ENCODE measurements around the gene HOXB9.

Gene HOXB9

DNA sequence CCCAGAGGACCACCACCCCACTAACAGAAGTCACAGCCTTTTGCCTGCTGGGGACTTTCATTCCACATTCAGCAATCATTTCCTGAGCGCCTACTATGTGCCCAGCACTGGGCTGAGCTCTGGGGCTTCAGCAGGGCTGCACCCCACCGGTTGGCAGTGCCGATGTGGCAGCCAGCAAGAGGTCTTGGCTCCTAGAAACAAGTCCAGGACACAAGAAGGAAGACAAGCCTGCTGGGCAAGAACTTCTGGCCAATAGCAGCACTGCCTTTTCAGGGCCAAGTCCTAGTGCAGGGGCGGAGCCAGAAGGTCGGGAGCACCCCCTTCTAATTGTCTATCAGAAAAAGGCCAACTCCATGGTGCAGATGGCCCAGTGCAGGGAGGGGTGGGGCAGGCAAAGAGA, 13.0 kb upstream of the HOXB9 start:
- no peak for DNase-seq

DNA sequence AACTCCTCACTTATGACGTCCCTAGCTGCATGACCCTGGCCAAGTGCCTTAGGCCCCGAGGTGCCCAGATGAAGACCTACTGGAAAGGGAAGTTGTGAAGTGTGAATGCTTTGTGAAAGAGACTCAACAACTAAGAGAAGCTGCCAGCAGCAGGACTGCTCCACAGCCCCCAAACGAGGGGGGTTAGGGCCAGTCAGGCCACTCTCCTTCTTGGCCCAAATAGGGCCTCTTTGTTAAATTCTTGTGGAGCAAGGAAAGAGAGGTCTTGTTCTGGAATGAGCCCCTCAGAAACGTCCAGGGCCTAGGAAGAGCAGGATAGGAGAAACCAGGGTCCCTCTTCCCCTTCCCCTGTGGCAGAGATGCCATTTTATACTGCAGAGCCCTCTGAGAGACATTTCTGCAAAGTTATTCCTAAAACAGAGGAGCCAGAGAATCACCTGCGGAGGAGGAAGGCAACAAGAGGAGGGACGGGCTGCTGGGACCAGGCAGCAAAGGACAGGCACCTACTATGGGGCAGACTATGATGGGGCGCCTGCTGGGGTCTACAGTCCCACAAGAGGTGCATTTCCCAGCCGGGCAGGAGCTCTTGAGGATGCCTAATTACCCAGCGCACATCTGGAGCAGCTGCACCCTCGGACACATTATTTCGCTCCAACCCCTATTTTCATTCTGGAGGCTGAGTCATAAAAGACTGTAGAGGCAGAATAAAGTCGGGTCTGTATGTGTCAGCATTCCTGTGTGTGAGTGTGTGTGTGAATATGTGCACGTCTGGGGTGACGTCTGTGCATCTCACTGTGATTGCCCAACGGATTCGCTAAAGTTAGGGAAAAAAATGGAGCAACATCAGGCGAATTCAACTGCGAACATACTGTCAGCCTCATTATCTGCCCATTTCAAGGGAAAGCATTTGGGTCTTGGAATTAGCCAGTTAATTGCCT, 11.4 kb upstream of the HOXB9 start:
- no peak for DNase-seq

DNA sequence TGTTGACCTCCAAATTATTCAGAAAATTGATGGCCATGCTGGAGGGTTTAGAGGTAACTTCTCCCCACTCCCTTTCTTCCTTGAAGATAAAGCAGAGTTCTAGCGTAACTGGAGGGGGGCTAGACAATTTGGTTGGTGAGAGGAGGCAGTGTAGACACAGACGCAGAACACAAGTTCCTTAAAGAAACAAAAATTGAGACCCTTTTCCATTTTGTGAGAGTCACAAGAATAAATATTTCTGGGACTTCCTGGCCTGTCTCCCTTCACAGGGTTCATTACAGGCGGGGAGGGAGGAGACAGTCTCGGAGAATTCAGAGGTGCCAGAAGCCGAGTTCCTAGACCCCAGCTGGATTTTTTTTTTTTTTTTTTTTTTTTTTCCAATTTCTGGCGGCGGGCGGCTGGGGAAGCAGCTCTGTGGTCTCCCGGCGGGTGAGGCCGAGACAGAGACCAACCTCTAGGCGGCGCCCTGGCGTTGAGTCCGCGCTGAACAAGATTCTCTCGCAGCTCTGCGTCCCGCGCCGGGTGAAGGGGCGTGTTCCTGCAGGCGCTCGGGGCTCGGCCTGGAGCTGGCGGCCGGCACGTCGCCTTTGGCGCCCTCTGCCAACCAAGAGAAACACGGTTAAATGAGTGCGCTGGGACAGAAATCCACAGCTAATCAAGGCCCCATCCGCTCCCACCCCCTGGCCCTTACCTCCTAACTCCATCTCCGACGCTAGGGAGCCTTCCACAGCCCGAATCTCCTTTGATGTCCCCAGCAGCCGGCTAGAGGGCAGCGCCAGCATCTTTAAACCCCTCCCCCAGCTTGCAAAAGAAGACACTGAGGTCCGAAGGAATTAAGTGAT, 10.2 kb upstream of the HOXB9 start:
- DNase-seq, result peak; percentile 55

DNA sequence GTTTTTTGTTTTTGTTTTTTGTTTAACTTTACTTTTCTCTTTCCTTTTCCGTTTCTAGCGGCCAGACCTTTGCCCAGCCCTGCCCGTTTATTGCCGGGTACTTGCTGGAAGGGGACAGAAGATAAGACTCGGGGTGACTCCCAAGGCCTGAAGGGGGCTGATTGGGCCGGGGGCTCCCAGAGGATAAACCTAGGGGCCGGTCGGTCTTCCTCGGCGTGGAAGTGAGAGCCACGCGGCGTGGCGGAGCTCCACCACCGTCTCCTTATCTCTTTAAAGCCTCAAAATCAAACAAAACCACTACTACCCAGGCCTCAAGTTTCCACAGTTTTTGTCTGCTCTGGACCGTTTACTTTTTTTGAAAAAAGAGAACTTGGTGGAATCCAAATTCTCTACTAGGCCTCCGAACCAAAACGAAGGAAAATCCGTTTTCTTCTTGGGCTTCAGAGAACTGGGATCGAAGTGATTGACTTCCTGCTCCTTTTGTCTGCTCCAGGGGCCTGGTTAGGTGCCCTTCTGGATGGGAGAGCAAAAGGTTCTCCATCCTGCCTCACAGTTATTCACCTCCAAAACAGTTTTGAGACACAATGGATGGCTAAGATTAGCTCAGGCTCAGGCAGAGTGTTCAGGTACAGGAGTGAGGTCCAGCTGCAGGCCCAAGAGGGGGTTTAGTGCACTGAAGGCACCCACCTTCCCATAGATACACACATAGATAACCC, 8.5 kb upstream of the HOXB9 start:
- no peak for DNase-seq

DNA sequence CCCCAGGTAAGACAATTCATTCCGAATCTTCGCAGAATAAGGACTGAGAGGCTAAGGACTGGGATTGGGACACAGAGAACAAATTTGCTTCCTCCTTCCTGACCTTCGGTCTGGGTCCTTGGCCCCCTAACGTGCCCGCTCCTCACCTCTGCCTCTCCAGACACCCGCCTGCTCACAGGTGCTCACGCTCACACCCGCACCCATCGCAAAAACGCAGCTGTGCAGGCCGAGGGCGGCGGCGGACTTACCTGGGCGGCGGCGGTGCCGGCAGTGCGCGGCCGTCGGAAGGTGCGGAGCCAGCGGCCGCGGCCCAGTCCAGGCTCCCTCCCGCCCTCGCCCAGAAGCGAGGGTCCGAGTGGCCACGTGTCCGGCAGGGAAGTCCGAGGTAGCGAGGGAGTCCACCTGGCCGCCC, 7.1 kb upstream of the HOXB9 start:
- DNase-seq, result no peak

DNA sequence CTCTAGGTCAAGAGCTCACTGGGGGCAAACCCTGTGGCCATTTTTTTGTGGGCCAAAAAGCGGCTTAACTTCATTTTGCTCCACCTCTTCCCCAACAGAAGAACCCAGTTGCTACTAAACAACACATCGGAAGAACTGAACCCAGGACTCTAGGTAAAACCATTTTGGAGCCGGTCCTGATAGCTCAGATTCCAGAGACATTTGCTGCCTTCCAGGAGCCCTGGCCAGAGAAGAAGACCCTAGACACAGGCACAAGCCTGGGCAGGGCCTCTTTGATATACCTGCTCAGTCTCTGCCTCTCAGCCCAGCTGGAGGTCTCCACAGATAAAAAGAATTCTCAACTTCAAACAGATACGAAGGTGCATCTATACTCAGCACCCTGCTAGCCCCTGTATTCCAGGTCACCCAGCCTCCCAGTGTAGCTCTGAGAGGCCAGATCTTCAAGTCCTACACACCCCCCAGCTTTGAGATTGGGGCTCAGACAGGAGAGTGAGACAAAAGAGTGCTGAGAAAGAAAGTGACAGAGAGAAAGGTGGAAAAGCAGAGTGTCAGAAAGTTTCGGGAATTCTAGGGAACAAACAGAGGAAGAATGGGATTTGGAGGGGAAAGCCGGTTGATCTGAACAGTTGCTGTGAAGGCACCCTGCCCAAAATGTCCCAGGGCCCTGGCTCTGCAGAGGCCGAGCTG, 6.6 kb upstream of the HOXB9 start:
- no peak for DNase-seq

DNA sequence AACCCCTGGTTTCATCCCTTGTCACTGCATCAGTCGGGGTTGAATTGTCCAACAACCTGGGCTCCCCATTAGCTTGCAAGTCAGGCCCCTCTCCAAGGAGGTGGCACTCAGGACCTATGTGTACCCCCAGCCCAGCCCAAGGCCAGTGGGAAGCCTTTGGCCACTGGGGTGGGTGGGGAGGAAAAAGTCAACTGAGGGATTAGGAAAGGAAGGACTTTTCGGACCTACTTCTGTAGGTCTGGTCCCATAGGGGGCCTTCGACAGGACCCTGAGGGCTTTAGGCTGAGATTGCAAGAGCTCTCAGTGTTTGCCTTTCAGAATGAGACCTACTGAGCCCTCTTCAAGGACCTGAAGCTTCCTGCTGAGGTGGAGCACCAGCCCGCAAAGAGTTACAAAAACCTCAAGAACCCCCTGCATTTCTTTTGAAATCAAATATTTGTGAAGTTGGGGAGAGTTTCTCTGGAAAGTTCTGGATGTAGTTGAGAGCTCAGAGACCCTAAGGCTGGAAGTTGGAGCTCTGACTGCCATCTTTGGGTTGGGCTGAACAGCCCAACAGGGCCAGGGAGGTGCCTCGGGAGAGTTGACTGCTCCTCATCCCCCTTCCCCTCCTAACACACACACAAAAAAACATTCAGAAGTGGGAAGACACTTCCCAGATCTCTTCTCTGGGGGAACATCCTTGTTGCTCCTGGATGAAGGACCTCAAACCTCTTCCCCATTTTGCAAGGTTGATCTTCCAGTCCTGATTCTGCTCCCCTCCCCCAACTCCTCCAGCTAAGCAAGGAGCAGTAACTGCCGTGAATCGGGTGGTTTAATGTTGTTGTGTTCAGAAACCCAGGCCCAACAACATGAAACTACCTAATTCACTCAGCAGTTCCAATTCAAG, 5.8 kb upstream of the HOXB9 start:
- no peak for DNase-seq

DNA sequence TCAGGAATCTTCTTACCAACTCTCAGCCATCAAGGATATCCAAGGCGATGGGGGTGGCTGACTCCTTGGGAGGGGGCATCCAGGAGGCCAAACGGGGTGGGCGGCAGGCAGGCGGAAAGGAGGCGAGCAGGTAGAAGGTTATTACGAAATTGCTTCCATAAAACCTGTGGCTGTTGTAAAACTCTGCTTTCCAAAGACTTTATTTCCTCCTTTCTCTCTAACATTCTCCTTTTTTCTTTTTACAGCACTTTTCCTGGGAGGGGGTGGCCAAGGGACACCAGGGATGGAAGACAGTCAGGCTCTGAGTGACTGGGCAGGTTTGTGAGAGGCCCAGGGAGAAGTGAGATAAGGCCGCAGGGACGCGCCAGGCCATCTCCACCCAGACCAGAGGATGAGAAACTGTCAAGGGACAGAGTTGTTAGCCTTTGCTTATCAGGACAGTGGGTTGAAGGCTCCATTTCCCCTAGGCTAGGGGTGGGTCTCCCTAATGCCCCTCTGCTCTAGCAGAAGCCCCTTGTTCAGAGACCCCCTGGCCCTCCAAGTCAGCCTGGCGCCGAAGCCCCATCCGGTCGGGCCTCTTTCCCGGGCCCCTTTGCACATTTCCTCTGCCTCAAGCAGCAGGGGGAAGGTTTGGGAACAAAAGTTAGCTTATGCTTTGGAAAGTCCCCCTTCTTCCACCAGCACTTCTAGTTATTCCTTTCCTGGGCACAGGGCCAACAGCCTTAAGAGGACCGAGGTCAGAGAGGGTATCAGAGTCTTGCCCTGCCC, 5.0 kb upstream of the HOXB9 start:
- no peak for DNase-seq

DNA sequence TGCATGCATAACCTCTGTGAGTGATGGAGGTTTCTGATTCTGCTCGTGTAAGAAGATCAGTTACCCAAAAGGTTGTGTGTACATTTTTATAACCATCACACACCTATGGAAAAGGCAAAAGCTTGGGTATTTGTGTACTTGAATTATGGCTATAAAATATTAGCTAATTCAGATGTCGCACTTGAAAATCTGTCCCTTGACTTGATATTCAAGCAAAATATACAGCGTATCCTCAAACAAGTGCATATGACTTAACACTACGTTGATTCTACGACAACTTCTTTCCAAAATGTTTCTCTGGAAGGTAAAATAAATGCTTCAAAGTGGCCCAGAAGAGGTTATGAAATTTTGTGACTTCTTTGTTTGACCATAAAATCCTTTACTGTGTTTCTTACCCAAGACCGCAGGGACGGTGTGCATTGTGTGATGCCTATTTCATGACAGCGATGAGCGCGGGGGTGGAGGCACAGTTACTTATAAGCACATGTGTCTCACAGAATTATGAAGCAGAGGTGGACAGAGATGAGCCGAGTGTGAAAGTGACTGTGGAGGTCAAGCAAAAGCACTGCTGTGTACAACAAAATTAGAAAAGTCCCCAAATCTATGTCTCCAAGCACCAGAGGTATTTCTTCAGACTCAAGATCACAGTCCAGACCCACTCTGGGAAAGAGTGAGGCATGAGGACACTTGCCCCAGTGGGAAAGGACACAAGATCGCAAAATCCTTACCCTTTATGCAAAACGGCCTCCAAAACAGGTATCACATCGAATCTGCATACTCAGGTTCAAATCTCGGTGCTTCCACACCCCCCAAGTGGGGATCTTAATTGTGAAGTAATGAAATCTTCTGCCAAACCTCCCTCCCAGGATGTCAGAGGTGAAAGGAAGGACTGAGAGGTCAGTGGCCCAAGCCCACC, 4.1 kb upstream of the HOXB9 start:
- no peak for DNase-seq

DNA sequence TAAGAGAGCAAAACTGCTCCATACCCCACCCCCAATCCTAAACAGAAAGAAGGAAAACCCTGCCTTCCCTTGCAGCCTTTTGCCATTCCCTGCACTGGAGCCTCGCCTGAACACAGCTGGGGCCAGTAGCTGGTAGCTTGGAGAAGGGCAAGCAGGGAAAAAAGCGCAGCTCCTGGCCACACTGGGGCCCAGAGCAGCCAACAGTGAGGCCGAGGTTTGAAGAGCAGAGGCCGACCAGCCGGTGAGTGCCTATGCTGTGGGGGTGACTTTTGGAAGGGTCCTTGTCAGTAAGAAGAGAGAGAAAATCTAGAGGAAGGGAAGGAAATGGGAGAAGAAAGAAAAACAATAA, 3.2 kb upstream of the HOXB9 start:
- DNase-seq, result no peak

DNA sequence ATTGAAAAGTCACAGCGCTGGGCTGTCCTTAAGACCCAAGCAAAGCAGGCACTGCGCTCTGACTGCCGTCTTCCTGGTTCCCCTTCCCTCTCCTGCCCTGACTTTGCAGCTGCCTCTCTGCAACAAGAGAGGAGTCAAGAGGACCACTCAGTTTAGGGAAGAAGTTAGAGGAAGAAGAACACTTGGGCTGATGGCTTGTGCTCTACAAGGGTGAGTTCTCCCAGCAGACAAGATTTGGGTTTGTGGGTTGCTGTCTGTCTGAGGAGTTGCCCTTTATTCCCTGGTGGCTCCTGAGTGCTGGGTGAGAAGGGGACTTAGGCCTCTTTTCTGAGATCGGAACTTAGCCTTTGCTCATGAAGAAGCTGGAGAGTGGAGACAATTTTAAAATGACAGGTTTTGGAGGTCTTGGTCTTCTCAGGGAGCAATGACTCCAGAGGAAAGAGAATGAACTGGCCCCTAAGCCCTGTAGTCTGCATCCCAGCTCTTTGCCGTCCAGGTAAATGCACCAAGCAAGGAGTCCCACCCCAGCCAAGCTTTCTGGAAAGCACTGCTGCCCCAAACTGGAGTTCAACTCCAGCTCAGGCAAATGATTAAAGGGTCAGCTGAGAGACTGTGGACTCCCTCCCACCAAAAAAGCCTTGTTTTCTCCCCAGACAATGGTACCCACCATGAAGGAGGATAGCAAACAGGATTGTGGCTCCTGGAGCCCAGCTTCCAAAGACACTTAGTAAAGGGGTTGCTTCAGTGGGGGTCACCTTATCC, 2.7 kb upstream of the HOXB9 start:
- no peak for DNase-seq

DNA sequence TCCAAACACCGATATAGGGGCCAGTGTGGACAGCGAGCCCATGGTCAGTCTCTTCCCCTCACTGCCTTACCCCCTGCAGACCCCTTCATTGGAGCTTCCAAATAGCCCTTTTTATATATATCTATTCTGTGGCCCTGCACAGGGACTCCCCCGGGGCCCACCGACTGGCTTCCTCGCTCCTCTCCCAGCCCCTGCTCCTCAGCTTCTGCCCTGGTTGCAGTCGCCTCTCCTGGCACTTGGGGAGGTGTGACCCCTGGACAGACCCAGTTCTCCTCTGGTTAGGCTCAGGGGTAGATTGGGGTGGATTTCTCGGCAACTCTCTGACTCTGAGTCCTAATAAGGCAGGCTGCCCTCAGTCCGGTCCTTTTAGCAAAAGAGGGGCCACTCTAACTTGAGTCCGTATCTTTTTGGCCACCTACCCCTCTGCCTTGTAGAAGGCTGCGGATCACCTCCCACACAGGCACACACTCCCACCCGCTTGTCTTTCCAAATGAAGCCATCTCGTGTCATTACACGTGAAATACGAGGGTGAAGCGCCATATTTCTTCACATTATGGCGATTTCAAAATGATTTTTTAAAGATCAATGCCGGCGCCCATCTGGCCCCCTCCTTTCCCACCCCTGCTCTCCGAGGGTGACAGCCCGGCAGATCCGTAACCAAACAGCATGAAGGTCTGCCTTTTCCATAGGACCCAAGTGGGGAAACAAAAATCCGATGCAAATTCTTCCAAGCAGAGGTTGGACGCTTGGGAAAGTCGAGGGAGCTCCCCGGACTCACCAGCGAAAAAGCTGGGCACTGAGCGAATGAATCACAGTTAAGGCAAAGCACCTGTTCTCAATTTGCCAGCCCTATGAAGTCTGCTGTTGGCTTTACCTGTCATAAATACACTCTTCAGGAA, 1.7 kb upstream of the HOXB9 start:
- no peak for DNase-seq

DNA sequence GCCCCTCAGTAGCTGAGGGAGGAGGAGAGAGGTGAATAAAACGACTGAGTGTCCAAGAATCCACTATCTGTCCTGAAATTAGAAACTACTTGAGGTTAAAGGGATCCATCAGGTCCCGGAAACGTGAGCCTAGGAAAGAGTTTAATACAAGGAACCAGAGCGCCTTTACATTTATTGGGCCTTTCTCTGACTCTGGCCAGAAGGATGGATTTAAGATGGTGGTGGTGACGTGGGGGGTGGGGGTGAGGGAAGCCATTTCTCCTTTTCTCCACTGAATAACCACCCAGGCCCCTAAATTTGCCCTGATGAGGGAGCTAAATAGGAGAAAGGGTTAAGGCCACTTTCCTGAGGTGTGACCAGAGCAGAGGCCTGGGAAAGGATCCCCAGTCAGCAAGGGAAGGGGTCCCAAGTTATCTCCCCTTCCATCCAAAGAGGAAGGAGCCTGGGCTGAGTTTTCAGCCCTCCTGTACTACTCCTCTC, 1.0 kb upstream of the HOXB9 start:
- DNase-seq, result no peak

DNA sequence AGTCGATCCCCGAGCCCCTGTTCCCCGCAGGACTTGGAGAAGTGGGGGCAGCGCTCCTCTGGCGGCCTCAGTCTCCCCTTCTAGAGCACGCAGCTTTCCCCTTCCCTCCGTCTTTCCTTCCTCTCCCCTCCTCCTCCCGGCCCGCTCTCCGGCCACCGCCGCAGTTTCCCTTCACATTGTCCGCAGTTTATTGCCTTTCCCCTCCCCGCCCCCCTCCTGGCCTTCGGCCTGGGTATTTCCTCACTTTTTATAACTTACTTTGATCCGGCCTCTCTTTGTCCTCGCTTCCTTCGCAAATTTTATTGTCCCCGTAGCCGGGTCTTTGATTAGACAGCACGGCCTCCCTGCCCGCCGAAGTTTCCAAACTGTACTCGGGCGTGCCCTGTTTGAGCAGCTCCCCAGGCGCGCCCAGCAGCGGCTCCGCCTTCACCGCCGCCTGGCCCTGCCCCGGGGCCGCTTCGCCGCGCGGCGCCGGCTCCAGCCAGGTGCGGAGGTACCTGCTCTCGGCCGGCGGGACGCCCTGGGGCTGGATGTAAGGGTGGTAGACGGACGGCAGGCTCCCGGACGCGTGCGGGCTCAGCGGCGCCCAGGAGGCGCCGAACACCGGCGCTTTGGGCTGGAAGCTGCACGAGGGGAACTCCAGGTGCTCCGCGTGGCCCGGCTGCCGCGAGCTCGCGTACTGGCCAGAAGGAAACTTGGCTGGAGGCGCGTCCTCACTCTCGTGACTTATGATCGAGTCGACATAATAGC, 488 bp downstream of the HOXB9 start:
- no peak for DNase-seq

DNA sequence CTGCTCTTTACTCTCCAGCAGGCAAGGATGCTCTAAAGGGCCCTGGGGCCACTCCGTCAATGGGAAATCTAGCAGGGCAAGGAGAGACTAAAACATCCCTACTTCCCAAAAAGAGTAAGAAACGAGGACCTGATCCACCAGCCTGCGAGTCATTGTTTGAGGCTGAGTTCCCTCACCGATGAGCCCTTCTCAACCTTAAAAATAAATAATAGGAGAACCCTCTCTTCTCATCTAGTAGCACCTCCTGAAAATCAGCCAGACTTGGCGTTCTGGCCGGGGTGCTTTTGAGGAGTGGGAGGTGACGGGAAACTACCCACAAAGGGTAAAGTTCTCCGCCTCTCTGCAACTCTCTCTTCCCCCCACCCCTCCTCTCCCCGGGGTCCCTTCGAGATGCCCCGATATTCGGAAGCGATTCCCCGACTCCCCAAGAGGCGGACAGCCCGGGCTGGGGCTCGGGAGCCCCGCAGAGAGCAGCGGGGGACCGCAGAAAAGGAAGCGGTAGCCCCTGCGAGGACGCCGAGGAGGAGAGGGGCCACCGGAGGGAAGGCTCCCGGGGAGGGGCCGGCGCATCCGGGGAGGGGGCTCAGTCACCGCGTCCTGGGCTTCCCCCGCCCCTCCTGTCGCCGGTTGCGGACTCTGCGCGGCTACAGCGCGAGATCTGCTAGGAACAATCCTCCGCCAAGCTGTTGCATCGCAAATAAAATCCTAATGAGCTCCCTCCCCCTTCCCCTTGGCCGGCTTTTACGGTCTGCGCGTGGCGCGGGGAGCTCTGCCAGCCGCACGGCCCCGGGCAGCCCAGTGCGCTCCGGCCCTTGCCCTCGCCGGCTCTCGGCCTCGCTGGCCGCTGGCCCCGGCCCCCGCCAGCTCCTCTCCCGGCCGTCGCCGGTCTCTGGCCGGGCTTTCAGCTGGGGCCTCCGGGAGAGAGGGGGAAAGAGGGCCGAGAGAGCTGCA, 1.3 kb downstream of the HOXB9 start:
- DNase-seq, result no peak

DNA sequence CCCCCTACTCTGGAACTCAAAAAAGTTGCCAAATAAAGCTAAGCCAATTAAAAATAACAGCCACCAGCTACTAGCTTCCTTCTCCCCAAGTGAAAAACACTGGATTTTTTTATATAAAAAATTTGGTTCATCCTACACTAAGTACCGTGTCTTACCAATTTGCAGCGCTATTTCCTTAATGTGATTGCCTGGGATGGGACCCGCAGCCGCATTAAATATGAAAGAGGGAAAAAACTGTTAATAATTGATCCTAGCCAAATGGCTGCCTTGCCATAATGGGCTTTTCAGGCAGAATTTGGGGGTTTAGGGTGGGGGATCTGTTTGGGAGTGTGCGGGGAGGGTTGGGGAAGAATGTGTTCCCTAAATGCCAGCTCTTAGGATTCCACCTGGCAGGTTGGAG, 2.0 kb downstream of the HOXB9 start:
- DNase-seq, result no peak
